Caco-2 (cell line): ENCODE data around the gene INPP4A. TPM values are rescaled to one million over a fixed set of nuclear protein-coding genes. Genes with fewer than 3 reads are reported as not detected.

Experiments
- BruUV-seq: library from RNA; stranded (reverse); fragments of 400-500 nt; replicated peaks from 2 replicates; lab custom pipeline; 2021; lab: Mats Ljungman, UMichigan
- CTCF ChIA-PET: fragments of 300-600 bp; sonication (Branson Sonifier 250); formaldehyde crosslinking; loops from one replicate; lab custom pipeline; 2022; ENCODE audit warnings: antibody characterized with exemption; lab: Charles Lee
- POLR2A ChIA-PET: fragments of 300-600 bp; sonication (Branson Sonifier 250); formaldehyde crosslinking; loops from one replicate; lab custom pipeline; 2022; ENCODE audit warnings: antibody characterized with exemption; lab: Charles Lee
- DNase-seq, 2 experiments: peaks; one replicate each; pipeline versions ENCODE4 v3.0.0 to v3.0.0-alpha.2; 2020 to 2022
- H3K27me3 ChIP-seq: replicated peaks from 2 replicates; pipeline ENCODE4 v1.6.0; 2011; ENCODE audit warnings: low read length; ENCODE audit not compliant: control insufficient read depth, insufficient read depth
- H3K36me3 ChIP-seq: 2 replicates; pipeline ENCODE4 v1.5.1; 2011; ENCODE audit warnings: low read length; ENCODE audit not compliant: control insufficient read depth, insufficient read depth
- H3K4me1 ChIP-seq: fragments of 250-450 bp; sonication (Bioruptor Pico); 2 replicates; pipeline ENCODE4 v1.5.1; 2020; ENCODE audit warnings: mild to moderate bottlenecking
- H3K4me3 ChIP-seq: 2 replicates; pipeline ENCODE4 v1.5.1; 2011; ENCODE audit warnings: low read depth, mild to moderate bottlenecking, control low read depth, low read length
- H3K9me3 ChIP-seq: fragments of 250-450 bp; sonication (Bioruptor Pico); 2 replicates; pipeline ENCODE4 v1.5.1; 2020; ENCODE audit warnings: mild to moderate bottlenecking, moderate library complexity
- H3K27ac Mint-ChIP-seq: one replicate; pipeline ENCODE4 v1.8.0; 2022; ENCODE audit warnings: mixed read lengths; ENCODE audit not compliant: unreplicated experiment
- H3K27me3 Mint-ChIP-seq: one replicate; pipeline ENCODE4 v1.8.0; 2022; ENCODE audit warnings: mixed read lengths; ENCODE audit not compliant: insufficient read depth, unreplicated experiment
- H3K36me3 Mint-ChIP-seq: one replicate; pipeline ENCODE4 v1.8.0; 2022; ENCODE audit warnings: mild to moderate bottlenecking, mixed read lengths; ENCODE audit not compliant: insufficient read depth, unreplicated experiment
- H3K4me1 Mint-ChIP-seq: one replicate; pipeline ENCODE4 v1.8.0; 2022; ENCODE audit warnings: low read depth, mixed read lengths; ENCODE audit not compliant: unreplicated experiment
- H3K4me3 Mint-ChIP-seq: one replicate; pipeline ENCODE4 v1.8.0; 2022; ENCODE audit warnings: mild to moderate bottlenecking, moderate library complexity, mixed read lengths; ENCODE audit not compliant: unreplicated experiment
- H3K9me3 Mint-ChIP-seq: one replicate; pipeline ENCODE4 v1.8.0; 2022; ENCODE audit warnings: mixed read lengths; ENCODE audit not compliant: unreplicated experiment
- CTCF ChIP-seq, 2 experiments: fragments of 200-600 bp in 1 of 2; IDR thresholded peaks; 1 replicate in 1 of 2; 2 replicates in 1 of 2; pipeline versions ENCODE4 v1.5.1 to v1.8.0; 2011 to 2022; ENCODE audit warnings: antibody characterized with exemption in 1 of 2, control low read depth in 1 of 2, inconsistent platforms in 1 of 2, low read depth in 1 of 2, low read length in 1 of 2, mild to moderate bottlenecking in 1 of 2, moderate library complexity in 1 of 2; ENCODE audit not compliant: insufficient read depth in 1 of 2, severe bottlenecking in 1 of 2, unreplicated experiment in 1 of 2
- intact Hi-C: fragments of 100-400 bp; cut with micrococcal nuclease; formaldehyde crosslinking; loops from one replicate; pipeline ENCODE4 v1.10.0; 2022; ENCODE audit not compliant: unreplicated experiment
- total RNA-seq: library from RNA; stranded (reverse); gene quantifications from 2 replicates; pipeline ENCODE4 v1.2.3, GENCODE V29; 2022

The INPP4A gene
- total RNA-seq, 1 experiment from 2014 or later, result 26.3 TPM

- peaks cover 22% of the 10 kb centered on the region for H3K4me1 Mint-ChIP-seq
- no peaks in the 10 kb centered on the region for H3K9me3 Mint-ChIP-seq
- intact Hi-C loops, result loop anchor here (2.0 kb wide), 1 partner anchor 195 kb away; no protein-coding TSS in a partner anchor
- TSS peak; percentile 58 for BruUV-seq
- H3K36me3 ChIP-seq, result no peaks in the 10 kb centered on the region
- peak overlapping the region; percentile 82 for H3K27ac Mint-ChIP-seq
- peak overlapping the region; percentile 86 for H3K4me3 Mint-ChIP-seq
- H3K36me3 Mint-ChIP-seq, result peaks cover 31% of the 10 kb centered on the region
- H3K27me3 ChIP-seq, result no peaks in the 10 kb centered on the region
- no peak for DNase-seq
- H3K27me3 Mint-ChIP-seq, result no peaks in the 10 kb centered on the region
- POLR2A ChIA-PET, result no interaction called here
- no peak for TF ChIP-seq CTCF (IDR thresholded peaks at IDR 0.05; ENCODE audit: insufficient read depth in 1 of 2, low read depth in 1 of 2, low read length in 1 of 2, severe bottlenecking in 1 of 2, unreplicated experiment in 1 of 2)
- H3K4me1 ChIP-seq, result peaks cover 5% of the 10 kb centered on the region
- peak overlapping the region; percentile 78 for H3K4me3 ChIP-seq
- CTCF ChIA-PET, result no interaction called here
- no peaks in the 10 kb centered on the region for H3K9me3 ChIP-seq
Observed at GRCh38 chr2:98607741-98608115, 163.1 kb downstream of the INPP4A start.

- peak within 1 kb of the TSS; percentile 78 for H3K4me3 ChIP-seq
- H3K4me1 ChIP-seq, result peaks cover 5% of the 10 kb centered on the region
- Mint-ChIP-seq H3K36me3 (peaks cover 29% of the 10 kb centered on the region), H3K9me3 (no peaks in the 10 kb centered on the region), H3K4me3 (peak within 1 kb of the TSS; percentile 86), H3K27me3 (no peaks in the 10 kb centered on the region), H3K4me1 (peaks cover 22% of the 10 kb centered on the region), H3K27ac (peak within 1 kb of the TSS; percentile 82)
- ChIA-PET CTCF (interaction anchor here (1.0 to 1.2 kb wide), 2 partner anchors 41 to 124 kb away, joined by 4 read pairs; no protein-coding TSS in a partner anchor), POLR2A (interaction anchor here (0.7 kb wide), 2 partner anchors 186 to 213 kb away, joined by 3 read pairs; no protein-coding TSS in a partner anchor)
- no peaks in the 10 kb centered on the region for H3K9me3 ChIP-seq
- peak in 1 of 2 experiments; percentile 9 for TF ChIP-seq CTCF (IDR thresholded peaks at IDR 0.05; ENCODE audit: insufficient read depth in 1 of 2, low read depth in 1 of 2, low read length in 1 of 2, severe bottlenecking in 1 of 2, unreplicated experiment in 1 of 2)
- no peaks in the 10 kb centered on the region for H3K36me3 ChIP-seq
- intact Hi-C loops, result loop anchor here (2.0 kb wide), 1 partner anchor 196 kb away; no protein-coding TSS in a partner anchor
- BruUV-seq, result no TSS peak
- peak; percentile 90 to 94 for DNase-seq
- no peaks in the 10 kb centered on the region for H3K27me3 ChIP-seq
Observed at GRCh38 chr2:98608116-98608961, 163.7 kb downstream of the INPP4A start, which contains the start of the genes COA5 and UNC50. TSS of gene COA5 (minus strand) at chr2:98608512. CDS start at chr2:98608405, 107 bp downstream. TSS of gene UNC50 (plus strand) at chr2:98608589. CDS start at chr2:98609760, 1,171 bp downstream.

GRCh38 chr2:98608962-98609604, 164.4 kb downstream of the INPP4A start:
- ChIA-PET CTCF (interaction anchor here (1.0 to 1.2 kb wide), 2 partner anchors 40 to 125 kb away, joined by 4 read pairs; no protein-coding TSS in a partner anchor), POLR2A (interaction anchor here (0.5 to 0.7 kb wide), 3 partner anchors 89 to 212 kb away, joined by 3 read pairs; no protein-coding TSS in a partner anchor)
- H3K27ac Mint-ChIP-seq, result peak overlapping the region; percentile 82
- H3K9me3 Mint-ChIP-seq, result no peaks in the 10 kb centered on the region
- peak overlapping the region; percentile 86 for H3K4me3 Mint-ChIP-seq
- Histone ChIP-seq H3K4me3 (peak overlapping the region; percentile 78), H3K36me3 (no peaks in the 10 kb centered on the region), H3K9me3 (no peaks in the 10 kb centered on the region), H3K27me3 (no peaks in the 10 kb centered on the region), H3K4me1 (peaks cover 5% of the 10 kb centered on the region)
- H3K4me1 Mint-ChIP-seq, result peaks cover 22% of the 10 kb centered on the region
- BruUV-seq, result TSS peak; percentile 38
- TF ChIP-seq CTCF (IDR thresholded peaks at IDR 0.05; ENCODE audit: insufficient read depth in 1 of 2, low read depth in 1 of 2, low read length in 1 of 2, severe bottlenecking in 1 of 2, unreplicated experiment in 1 of 2), result no peak
- DNase-seq, result peak in 1 of 2 experiments; percentile 35
- intact Hi-C loops, result loop anchor here (2.0 kb wide), 1 partner anchor 196 kb away; no protein-coding TSS in a partner anchor
- H3K36me3 Mint-ChIP-seq, result peaks cover 31% of the 10 kb centered on the region
- no peaks in the 10 kb centered on the region for H3K27me3 Mint-ChIP-seq
